IPS-NIHi7 (cell line): ENCODE data around the gene SYNGR2.

Source experiments
- DNase-seq: peaks from one replicate; pipeline ENCODE4 v3.0.0; 2012; ENCODE audit warnings: mixed read lengths; ENCODE audit errors: extremely low spot score

Gene SYNGR2

GRCh38 chr17:78202666-78203065, 34.3 kb downstream of the SYNGR2 start:
- DNase-seq = no peak

- no peak for DNase-seq
Observed at GRCh38 chr17:78204387-78205123, 36.2 kb downstream of the SYNGR2 start.

GRCh38 chr17:78205124-78205775, 36.9 kb downstream of the SYNGR2 start:
- DNase-seq = no peak

- DNase-seq = no peak
Observed at GRCh38 chr17:78206298-78206697, 37.9 kb downstream of the SYNGR2 start.

- no peak for DNase-seq
Observed at GRCh38 chr17:78208486-78208885, 40.1 kb downstream of the SYNGR2 start.

GRCh38 chr17:78210111-78210510, 41.7 kb downstream of the SYNGR2 start:
- no peak for DNase-seq

GRCh38 chr17:78211032-78211431, 42.7 kb downstream of the SYNGR2 start:
- DNase-seq = no peak

- DNase-seq = peak; percentile 97
Observed at GRCh38 chr17:78214016-78214705, 45.8 kb downstream of the SYNGR2 start, which contains the start of gene BIRC5. TSS of gene BIRC5 (plus strand) at chr17:78214253. CDS start at chr17:78214317, 64 bp downstream.

- no peak for DNase-seq
Observed at GRCh38 chr17:78214706-78215061, 46.3 kb downstream of the SYNGR2 start.

- DNase-seq = peak; percentile 55
Observed at GRCh38 chr17:78219396-78220150, 51.2 kb downstream of the SYNGR2 start.
